Measurements from ENCODE around the gene PPP1R3D. TPM values are rescaled to one million over a fixed set of nuclear protein-coding genes. Genes with fewer than 3 reads are reported as not detected.

The PPP1R3D gene
- total RNA-seq, 1 experiment from 2014 or later, result 2.7 TPM

DNA sequence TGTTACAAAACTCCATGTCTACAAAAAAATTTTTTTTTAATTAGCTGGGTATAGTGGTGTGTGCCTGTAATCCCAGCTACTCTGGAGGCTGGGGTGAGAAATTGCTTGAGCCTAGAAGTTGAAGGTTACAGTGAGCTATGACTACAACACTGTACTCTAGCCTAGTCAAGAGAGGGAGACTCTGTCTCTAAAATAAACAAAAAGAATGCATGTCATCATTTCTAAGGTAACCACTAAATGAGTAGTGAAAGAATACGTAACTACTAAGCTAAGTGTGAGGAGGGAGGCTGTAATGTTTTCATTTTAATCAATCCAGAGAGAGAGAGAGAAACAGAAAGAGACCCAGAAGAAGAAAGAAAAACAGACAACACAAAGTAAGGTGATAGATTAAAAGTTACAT, 16.6 kb downstream of the PPP1R3D start:
- TF ChIP-seq CEBPB (IDR thresholded peaks at IDR 0.05; ENCODE audit: low read depth), result no peak
- no peak for TF ChIP-seq RAD21 (IDR thresholded peaks at IDR 0.05; ENCODE audit: low read depth)
- TF ChIP-seq, protein P1, sequence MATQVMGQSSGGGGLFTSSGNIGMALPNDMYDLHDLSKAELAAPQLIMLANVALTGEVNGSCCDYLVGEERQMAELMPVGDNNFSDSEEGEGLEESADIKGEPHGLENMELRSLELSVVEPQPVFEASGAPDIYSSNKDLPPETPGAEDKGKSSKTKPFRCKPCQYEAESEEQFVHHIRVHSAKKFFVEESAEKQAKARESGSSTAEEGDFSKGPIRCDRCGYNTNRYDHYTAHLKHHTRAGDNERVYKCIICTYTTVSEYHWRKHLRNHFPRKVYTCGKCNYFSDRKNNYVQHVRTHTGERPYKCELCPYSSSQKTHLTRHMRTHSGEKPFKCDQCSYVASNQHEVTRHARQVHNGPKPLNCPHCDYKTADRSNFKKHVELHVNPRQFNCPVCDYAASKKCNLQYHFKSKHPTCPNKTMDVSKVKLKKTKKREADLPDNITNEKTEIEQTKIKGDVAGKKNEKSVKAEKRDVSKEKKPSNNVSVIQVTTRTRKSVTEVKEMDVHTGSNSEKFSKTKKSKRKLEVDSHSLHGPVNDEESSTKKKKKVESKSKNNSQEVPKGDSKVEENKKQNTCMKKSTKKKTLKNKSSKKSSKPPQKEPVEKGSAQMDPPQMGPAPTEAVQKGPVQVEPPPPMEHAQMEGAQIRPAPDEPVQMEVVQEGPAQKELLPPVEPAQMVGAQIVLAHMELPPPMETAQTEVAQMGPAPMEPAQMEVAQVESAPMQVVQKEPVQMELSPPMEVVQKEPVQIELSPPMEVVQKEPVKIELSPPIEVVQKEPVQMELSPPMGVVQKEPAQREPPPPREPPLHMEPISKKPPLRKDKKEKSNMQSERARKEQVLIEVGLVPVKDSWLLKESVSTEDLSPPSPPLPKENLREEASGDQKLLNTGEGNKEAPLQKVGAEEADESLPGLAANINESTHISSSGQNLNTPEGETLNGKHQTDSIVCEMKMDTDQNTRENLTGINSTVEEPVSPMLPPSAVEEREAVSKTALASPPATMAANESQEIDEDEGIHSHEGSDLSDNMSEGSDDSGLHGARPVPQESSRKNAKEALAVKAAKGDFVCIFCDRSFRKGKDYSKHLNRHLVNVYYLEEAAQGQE (IDR thresholded peaks at IDR 0.05; ENCODE audit: low read depth), result no peak
- TF ChIP-seq, protein P2, sequence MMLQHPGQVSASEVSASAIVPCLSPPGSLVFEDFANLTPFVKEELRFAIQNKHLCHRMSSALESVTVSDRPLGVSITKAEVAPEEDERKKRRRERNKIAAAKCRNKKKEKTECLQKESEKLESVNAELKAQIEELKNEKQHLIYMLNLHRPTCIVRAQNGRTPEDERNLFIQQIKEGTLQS (IDR thresholded peaks at IDR 0.05), result no peak
- no peak for TF ChIP-seq ELF1 (IDR thresholded peaks at IDR 0.05; ENCODE audit: borderline replicate concordance, low read depth)
- no peak overlapping the region for H3K4me2 ChIP-seq (ENCODE audit: low read length)
- H3K27ac ChIP-seq (ENCODE audit: low read depth, low read length), result no peak overlapping the region
- H3K4me3 ChIP-seq (replicated peaks in 1 of 2; ENCODE audit: low read depth in 1 of 2, low read length in 2 of 2), result no peak overlapping the region
- ChIA-PET RAD21 (ENCODE audit: low non-redundant PET in 1 of 2, low total read pairs in 2 of 2, uncharacterized antibody in 2 of 2, unreplicated experiment in 2 of 2) (no interaction called here), POLR2A (no interaction called here), CTCF (interaction anchor here (2.4 kb wide), 1 partner anchor 10 kb away, joined by 10 read pairs; the partner anchor contains the start of gene SYCP2)
- H3K27me3 ChIP-seq (ENCODE audit: insufficient read depth, low read length), result peaks cover 38% of the 10 kb centered on the region
- intact Hi-C loops (cut with micrococcal nuclease), result loop anchor here (5.0 kb wide), 1 partner anchor 61 kb away; no protein-coding TSS in a partner anchor
- H3K4me1 ChIP-seq (ENCODE audit: control insufficient read depth in 1 of 2, insufficient read depth in 2 of 2, low read length in 2 of 2), result no peaks in the 10 kb centered on the region; a peak in 1 of 4 replicates
- no peaks in the 10 kb centered on the region for H3K9me2 ChIP-seq (ENCODE audit: insufficient read depth)
- no TSS peak for BruUV-seq (replicated peaks)
- no peaks in the 10 kb centered on the region for H3K36me3 ChIP-seq (ENCODE audit: control insufficient read depth in 1 of 2, insufficient read depth in 2 of 2, low read length in 2 of 2)
- no peaks in the 10 kb centered on the region for H4K20me1 ChIP-seq (ENCODE audit: insufficient read depth)
- no peak for ATAC-seq
- H3K9me3 ChIP-seq (ENCODE audit: control insufficient read depth in 1 of 2, insufficient read depth in 1 of 2, low read depth in 1 of 2, low read length in 2 of 2), result no peaks in the 10 kb centered on the region
- H2AFZ ChIP-seq (ENCODE audit: low read depth, low read length, poor library complexity, severe bottlenecking), result no peak overlapping the region
- no peak for DNase-seq (ENCODE audit: low read depth, low spot score)
- no peaks in the 10 kb centered on the region for H3K79me2 ChIP-seq (ENCODE audit: insufficient read depth, low read length)
- H3K9ac ChIP-seq (ENCODE audit: low read length), result no peak overlapping the region

DNA sequence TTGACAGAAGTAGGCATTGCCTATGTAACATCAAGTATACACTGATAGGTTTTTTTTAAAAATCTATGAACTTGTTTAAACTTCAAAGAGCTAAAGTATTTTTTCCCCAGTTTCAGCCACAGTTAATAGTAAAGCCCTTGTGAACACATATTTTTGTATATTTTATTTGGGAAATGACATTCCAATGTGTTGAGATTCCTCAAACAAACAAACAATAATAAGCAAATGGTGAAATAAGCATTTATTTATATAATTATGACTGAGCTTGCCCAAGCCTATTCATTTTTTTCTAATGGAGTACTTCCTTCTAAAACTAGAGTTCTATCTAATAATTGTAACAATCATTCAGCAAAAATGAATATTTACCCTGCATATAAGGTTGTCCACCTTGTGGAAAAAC, 19.2 kb downstream of the PPP1R3D start:
- no peak for ATAC-seq
- Histone ChIP-seq H4K20me1 (ENCODE audit: insufficient read depth) (no peaks in the 10 kb centered on the region), H2AFZ (ENCODE audit: low read depth, low read length, poor library complexity, severe bottlenecking) (no peak overlapping the region), H3K4me3 (replicated peaks in 1 of 2; ENCODE audit: low read depth in 1 of 2, low read length in 2 of 2) (no peak overlapping the region), H3K9me2 (ENCODE audit: insufficient read depth) (no peaks in the 10 kb centered on the region), H3K9ac (ENCODE audit: low read length) (no peak overlapping the region), H3K27ac (ENCODE audit: low read depth, low read length) (no peak overlapping the region), H3K4me2 (ENCODE audit: low read length) (no peak overlapping the region), H3K27me3 (ENCODE audit: insufficient read depth, low read length) (peaks cover 28% of the 10 kb centered on the region), H3K4me1 (ENCODE audit: control insufficient read depth in 1 of 2, insufficient read depth in 2 of 2, low read length in 2 of 2) (no peaks in the 10 kb centered on the region; a peak in 1 of 4 replicates), H3K9me3 (ENCODE audit: control insufficient read depth in 1 of 2, insufficient read depth in 1 of 2, low read depth in 1 of 2, low read length in 2 of 2) (no peaks in the 10 kb centered on the region), H3K36me3 (ENCODE audit: control insufficient read depth in 1 of 2, insufficient read depth in 2 of 2, low read length in 2 of 2) (no peaks in the 10 kb centered on the region), H3K79me2 (ENCODE audit: insufficient read depth, low read length) (no peaks in the 10 kb centered on the region)
- CTCF ChIA-PET, result interaction anchor here (0.7 to 0.9 kb wide), 2 partner anchors 13 to 71 kb away, joined by 4 to 5 read pairs; no protein-coding TSS in a partner anchor
- no peak for DNase-seq (ENCODE audit: low read depth, low spot score)
- POLR2A ChIA-PET, result no interaction called here
- BruUV-seq (replicated peaks), result no TSS peak
- RAD21 ChIA-PET (ENCODE audit: low non-redundant PET in 1 of 2, low total read pairs in 2 of 2, uncharacterized antibody in 2 of 2, unreplicated experiment in 2 of 2), result no interaction called here
- intact Hi-C loops (cut with micrococcal nuclease), result loop anchor here (5.0 kb wide), 1 partner anchor 59 kb away; no protein-coding TSS in a partner anchor
- TF ChIP-seq EGR1 (IDR thresholded peaks at IDR 0.05; ENCODE audit: low read depth) (no peak), EZH2 (IDR thresholded peaks at IDR 0.05) (no peak), TCF7L2 (IDR thresholded peaks at IDR 0.05; ENCODE audit: borderline replicate concordance, extremely low read depth, insufficient read depth, insufficient read length) (no peak), ZNF274 (IDR thresholded peaks at IDR 0.05; ENCODE audit: low read depth, low read length) (no peak), CEBPB (IDR thresholded peaks at IDR 0.05; ENCODE audit: low read depth) (no peak), ELF1 (IDR thresholded peaks at IDR 0.05; ENCODE audit: borderline replicate concordance, low read depth) (no peak), POLR2AphosphoS5 (IDR thresholded peaks at IDR 0.05; ENCODE audit: low read depth, low read length) (no peak), FOSL1 (IDR thresholded peaks at IDR 0.05; ENCODE audit: low read depth) (no peak), POLR2A (IDR thresholded peaks at IDR 0.05; ENCODE audit: borderline replicate concordance, extremely low read depth, insufficient read depth, insufficient read length) (no peak), ZBTB33 (IDR thresholded peaks at IDR 0.05; ENCODE audit: extremely low read depth, insufficient replicate concordance, low read length) (no peak)
- TF ChIP-seq, protein P2 (IDR thresholded peaks at IDR 0.05), result no peak
